HepG2 (cell line): ENCODE data around the gene TYW1B.
"Not testable (repeated sequence)": the region's sequence is repeated elsewhere in the genome, so short reads cannot be mapped to it uniquely, and the experiment has no call there.

Experiments used
- ATF3 ChIP-seq: sonication (generic); formaldehyde crosslinking; IDR thresholded peaks from 2 replicates; pipeline ENCODE4 v1.4.0; 2020; ENCODE audit warnings: missing genetic modification reagents
- CTCF ChIP-seq: sonication (generic); formaldehyde crosslinking; IDR thresholded peaks from 2 replicates; pipeline ENCODE4 v1.5.0; 2020; ENCODE audit warnings: mild to moderate bottlenecking, missing genetic modification reagents, moderate library complexity
- DPF2 ChIP-seq: sonication (generic); formaldehyde crosslinking; IDR thresholded peaks from 2 replicates; pipeline ENCODE4 v1.4.0; 2020; ENCODE audit warnings: mild to moderate bottlenecking, low read depth, missing genetic modification reagents, borderline replicate concordance
- EED ChIP-seq: sonication (generic); formaldehyde crosslinking; IDR thresholded peaks from 2 replicates; pipeline ENCODE4 v1.5.0; 2020; ENCODE audit warnings: mild to moderate bottlenecking, missing genetic modification reagents
- MAX ChIP-seq: IDR thresholded peaks from 2 replicates; pipeline ENCODE4 v1.6.1; 2012; ENCODE audit warnings: inconsistent platforms
- RAD21 ChIP-seq: fragments of 450-650 bp; formaldehyde crosslinking; IDR thresholded peaks from 2 replicates; pipeline ENCODE4 v1.5.0; 2020; ENCODE audit warnings: mild to moderate bottlenecking
- TAF1 ChIP-seq: sonication (generic); formaldehyde crosslinking; IDR thresholded peaks from 2 replicates; pipeline ENCODE4 v1.4.0; 2020; ENCODE audit warnings: missing genetic modification reagents
- ZBTB33 ChIP-seq: sonication (generic); formaldehyde crosslinking; IDR thresholded peaks from 2 replicates; pipeline ENCODE4 v1.4.0; 2020; ENCODE audit warnings: missing genetic modification reagents
- ZFP37 ChIP-seq: sonication (generic); formaldehyde crosslinking; IDR thresholded peaks from 2 replicates; pipeline ENCODE4 v1.4.0; 2020; ENCODE audit warnings: missing genetic modification reagents, borderline replicate concordance
- ZNF841 ChIP-seq: sonication (generic); formaldehyde crosslinking; IDR thresholded peaks from 2 replicates; pipeline ENCODE4 v1.8.1; 2023; ENCODE audit warnings: missing genetic modification reagents, borderline replicate concordance

GRCh38 chr7:72735855-72736254, 92.1 kb downstream of the TYW1B start:
- not testable (repeated sequence) for TF ChIP-seq EED; CTCF (CRISPR knock-in tag); ZBTB33 (CRISPR knock-in tag); DPF2; TAF1 (CRISPR knock-in tag); ZNF841; RAD21 (CRISPR knock-in tag); ATF3 (CRISPR knock-in tag); MAX; ZFP37 (CRISPR knock-in tag)
